H1 (cell line): ENCODE data around the gene AUH. TPM values are rescaled to one million over a fixed set of nuclear protein-coding genes. Genes with fewer than 3 reads are reported as not detected.

Source experiments
- CBX8 ChIP-seq: fragments of 300-800, 300-1000 bp; sonication (generic); IDR thresholded peaks from 2 replicates; pipeline ENCODE4 v1.7.1; 2016; ENCODE audit warnings: low read depth, low read length, borderline replicate concordance
- CEBPB ChIP-seq: IDR thresholded peaks from 2 replicates; pipeline ENCODE4 v1.6.1; 2012; ENCODE audit warnings: low read depth, low read length
- CHD7 ChIP-seq: fragments of 300-600 bp; sonication (generic); IDR thresholded peaks from 2 replicates; pipeline ENCODE4 v1.7.1; 2012; ENCODE audit warnings: low read length, moderate library complexity, mild to moderate bottlenecking, inconsistent platforms; ENCODE audit not compliant: insufficient replicate concordance
- CREB1 ChIP-seq: IDR thresholded peaks from 2 replicates; pipeline ENCODE4 v1.6.1; 2012; ENCODE audit warnings: inconsistent platforms
- CTBP2 ChIP-seq: IDR thresholded peaks from 2 replicates; pipeline ENCODE4 v1.7.0; 2011; ENCODE audit warnings: borderline replicate concordance, mild to moderate bottlenecking, moderate library complexity, mixed read lengths, low read length; ENCODE audit not compliant: insufficient read depth, insufficient read length
- MAFK ChIP-seq: IDR thresholded peaks from 2 replicates; pipeline ENCODE4 v1.6.1; 2012; ENCODE audit warnings: low read depth, mild to moderate bottlenecking, improper control_type of control experiment, low read length
- NRF1 ChIP-seq: IDR thresholded peaks from 2 replicates; pipeline ENCODE4 v1.6.1; 2011; ENCODE audit warnings: mild to moderate bottlenecking, low read depth, low read length, improper control_type of control experiment
- SAP30 ChIP-seq: fragments of 300-600 bp; sonication (generic); IDR thresholded peaks from 2 replicates; pipeline ENCODE4 v1.7.1; 2012; ENCODE audit warnings: low read length, moderate library complexity, mild to moderate bottlenecking, inconsistent platforms; ENCODE audit not compliant: insufficient read depth, insufficient replicate concordance
- SIRT6 ChIP-seq: IDR thresholded peaks from one replicate; pipeline ENCODE4 v1.7.1; 2012; ENCODE audit warnings: low read length, inconsistent platforms
- SP2 ChIP-seq: IDR thresholded peaks from 2 replicates; pipeline ENCODE4 v1.6.1; 2012; ENCODE audit warnings: mild to moderate bottlenecking, low read length, inconsistent platforms
- TBP ChIP-seq: IDR thresholded peaks from 2 replicates; pipeline ENCODE4 v1.6.1; 2011; ENCODE audit warnings: low read depth, low read length, improper control_type of control experiment
- polyA plus RNA-seq, 7 experiments: library from polyadenylated mRNA; depleted of rRNA in 3 of 7; stranded (reverse) in 5 of 7; unstranded in 2 of 7; fragments of >200 nt in 5 of 7; fragments of 200-250 nt in 2 of 7; gene quantifications; 1 replicate in 5 of 7; 2 replicates in 1 of 7; 4 replicates in 1 of 7; pipeline versions ENCODE4 v1.2.1 to v1.2.3, GENCODE V29; 2011 to 2013; ENCODE audit warnings: missing spikeins in 2 of 7, mixed read lengths in 2 of 7
- total RNA-seq: library from RNA; stranded (reverse); fragmentation: NEBNext Ultra II Directional; extraction: Animal tissue kit (Norgen Biotek cat#: 25700); gene quantifications from 2 replicates; pipeline ENCODE4 v1.2.1, GENCODE V29; 2021

AUH gene
- total and polyA plus RNA-seq, 2 of the 8 experiments (the other 6 are each of a cell fraction or from before 2014, with no cell fraction given), result 5.8 to 21.9 TPM

GRCh38 chr9:91199739-91200497 is 161.8 kb downstream of the AUH start (continued):
- no peak for TF ChIP-seq CHD7
- no peak for TF ChIP-seq CREB1
- no peak for TF ChIP-seq TBP
- TF ChIP-seq CBX8, result no peak
- TF ChIP-seq SP2, result no peak
- no peak for TF ChIP-seq MAFK
- no peak for TF ChIP-seq SAP30
- no peak for TF ChIP-seq SIRT6
- TF ChIP-seq NRF1, result no peak
- TF ChIP-seq CTBP2, result no peak
- TF ChIP-seq CEBPB, result no peak
